ENCODE results near the gene OXT. TPM values are rescaled to one million over a fixed set of nuclear protein-coding genes. Genes with fewer than 3 reads are reported as not detected.
"Not testable (repeated sequence)": the region's sequence is repeated elsewhere in the genome, so short reads cannot be mapped to it uniquely, and the experiment has no call there.

OXT gene
- polyA plus RNA-seq (ENCODE audit: insufficient read length) = 0.60 TPM
- long read RNA-seq, donor 1 = 0 reads
- long read RNA-seq, donor 2 = 0 reads
- long read RNA-seq, donor 3 = 0 reads
- long read RNA-seq, donor 4 = 0 reads
- long read RNA-seq, donor 5 = 0 reads
- long read RNA-seq, donor 6, partial matches to known transcripts = 0 of 1 reads
- long read RNA-seq, donor 6, other reads (novel, unspliced or antisense) = 0 of 1 reads
- long read RNA-seq, donor 7 = 0 reads
- long read RNA-seq, donor 8 = 0 reads

DNA sequence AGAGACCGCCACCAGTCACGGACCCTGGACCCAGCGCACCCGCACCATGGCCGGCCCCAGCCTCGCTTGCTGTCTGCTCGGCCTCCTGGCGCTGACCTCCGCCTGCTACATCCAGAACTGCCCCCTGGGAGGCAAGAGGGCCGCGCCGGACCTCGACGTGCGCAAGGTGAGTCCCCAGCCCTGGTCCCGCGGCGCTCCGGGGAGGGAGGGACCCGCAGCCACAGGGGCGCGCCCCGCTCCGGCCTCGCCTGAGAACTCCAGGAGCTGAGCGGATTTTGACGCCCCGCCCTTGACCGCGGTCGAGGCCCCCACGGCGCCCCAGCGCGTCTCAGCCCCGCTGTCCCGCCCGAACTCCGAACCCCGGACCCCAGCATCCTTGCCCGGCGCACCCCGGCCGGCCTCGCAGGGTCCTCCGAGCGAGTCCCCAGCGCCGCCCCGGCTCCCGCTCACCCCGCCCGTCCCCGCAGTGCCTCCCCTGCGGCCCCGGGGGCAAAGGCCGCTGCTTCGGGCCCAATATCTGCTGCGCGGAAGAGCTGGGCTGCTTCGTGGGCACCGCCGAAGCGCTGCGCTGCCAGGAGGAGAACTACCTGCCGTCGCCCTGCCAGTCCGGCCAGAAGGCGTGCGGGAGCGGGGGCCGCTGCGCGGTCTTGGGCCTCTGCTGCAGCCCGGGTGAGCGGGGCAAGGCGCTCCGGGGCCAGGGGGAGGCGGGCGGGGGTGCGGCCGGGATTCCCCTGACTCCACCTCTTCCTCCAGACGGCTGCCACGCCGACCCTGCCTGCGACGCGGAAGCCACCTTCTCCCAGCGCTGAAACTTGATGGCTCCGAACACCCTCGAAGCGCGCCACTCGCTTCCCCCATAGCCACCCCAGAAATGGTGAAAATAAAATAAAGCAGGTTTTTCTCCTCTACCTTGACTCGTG lies at the start of gene OXT:
Gene OXT (plus strand): TSS at position 11 of the 920 bp plus-strand sequence. CDS start 36 bp downstream, at position 47.
- no peak for DNase-seq

DNA sequence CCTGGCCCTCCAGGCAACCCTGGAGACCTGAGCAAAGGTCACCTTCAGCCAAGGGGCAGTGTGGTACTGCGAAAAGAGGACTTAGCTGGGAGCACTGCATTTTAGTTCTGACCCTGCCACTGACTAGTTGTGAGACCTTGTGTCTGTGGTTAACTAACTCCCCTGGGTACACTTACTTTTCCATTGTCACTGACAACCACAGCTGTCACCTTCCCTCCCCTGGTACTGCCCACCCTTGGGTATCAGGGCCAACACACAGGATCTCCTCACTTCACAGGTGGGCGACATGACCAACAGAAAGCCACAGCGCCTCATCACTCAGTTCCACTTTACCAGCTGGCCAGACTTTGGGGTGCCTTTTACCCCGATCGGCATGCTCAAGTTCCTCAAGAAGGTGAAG lies 49.6 kb upstream of the OXT start:
- DNase-seq = no peak

DNA sequence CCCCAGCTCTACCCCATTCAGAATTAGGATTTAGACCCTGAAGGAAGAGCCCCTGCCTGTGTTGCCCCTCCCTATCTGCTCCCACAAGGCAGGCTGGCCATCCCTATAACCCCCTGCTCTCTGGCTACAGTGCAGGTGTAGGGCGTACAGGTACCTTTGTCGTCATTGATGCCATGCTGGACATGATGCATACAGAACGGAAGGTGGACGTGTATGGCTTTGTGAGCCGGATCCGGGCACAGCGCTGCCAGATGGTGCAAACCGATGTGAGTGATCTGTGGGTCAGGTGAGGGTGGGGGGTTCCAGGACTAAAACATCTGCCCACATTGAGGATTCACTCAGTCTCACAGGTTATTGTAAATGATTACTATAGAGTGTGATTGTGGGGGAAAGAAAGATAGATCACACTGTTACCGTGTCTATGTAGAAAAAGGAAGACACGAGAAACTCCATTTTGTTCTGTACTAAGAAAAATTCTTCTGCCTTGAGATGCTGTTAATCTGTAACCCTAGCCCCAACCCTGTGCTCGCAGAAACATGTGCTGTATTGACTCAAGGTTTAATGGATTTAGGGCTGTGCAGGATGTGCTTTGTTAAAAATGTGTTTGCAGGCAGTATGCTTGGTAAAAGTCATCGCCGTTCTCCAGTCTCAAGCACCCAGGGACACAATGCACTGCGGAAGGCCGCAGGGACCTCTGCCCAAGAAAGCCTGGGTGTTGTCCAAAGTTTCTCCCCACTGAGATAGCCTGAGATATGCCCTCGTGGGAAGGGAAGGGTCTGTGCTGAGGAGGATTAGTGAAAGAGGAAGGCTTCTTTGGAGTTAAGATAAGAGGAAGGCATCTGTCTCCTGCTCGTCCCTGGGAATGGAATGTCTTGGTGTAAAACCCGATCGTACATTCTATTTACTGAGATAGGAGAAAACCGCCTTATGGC lies 48.6 kb upstream of the OXT start:
- DNase-seq = not testable (repeated sequence)

DNA sequence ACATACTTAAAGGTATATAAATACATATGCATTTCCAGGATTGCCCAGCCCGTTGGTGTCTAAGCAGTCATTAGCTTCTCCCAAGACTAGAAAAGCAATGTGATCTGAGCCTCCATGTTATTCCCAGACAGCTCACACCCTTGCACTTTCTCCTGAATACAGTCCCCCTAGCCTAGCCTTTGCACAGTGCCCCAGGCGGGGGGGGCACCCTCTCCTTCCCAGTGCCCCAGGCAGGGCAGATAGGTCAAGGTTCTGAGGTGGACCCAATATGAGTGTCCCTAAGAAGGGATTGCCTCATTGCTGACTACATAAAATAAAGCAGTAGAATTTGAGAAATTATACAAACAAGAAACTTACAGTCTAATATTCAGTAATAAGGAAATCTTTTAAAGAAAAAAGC lies 43.4 kb upstream of the OXT start:
- no peak for DNase-seq

GRCh38 chr20:3031524-3032147 lies 39.8 kb upstream of the OXT start:
- no peak for DNase-seq

DNA sequence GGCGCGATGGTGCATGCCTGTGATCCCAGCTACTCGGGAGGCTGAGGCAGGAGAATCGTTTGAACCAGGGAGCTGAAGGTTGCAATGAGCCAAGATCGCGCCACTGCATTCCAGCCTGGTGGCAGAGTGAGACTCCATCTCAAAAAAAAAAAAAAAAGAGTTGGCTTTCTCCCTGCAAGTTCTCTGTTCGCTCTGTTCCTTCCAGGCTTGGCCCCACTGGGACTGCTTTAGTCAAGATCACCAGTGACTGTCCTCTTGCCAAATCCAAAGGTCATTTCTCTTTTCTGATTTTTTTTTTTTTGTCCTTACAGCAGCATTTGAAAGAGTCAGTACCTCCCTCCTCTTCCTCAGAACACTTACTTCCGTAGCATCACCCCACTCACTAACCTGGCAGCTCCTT lies 38.8 kb upstream of the OXT start:
- DNase-seq = no peak

GRCh38 chr20:3037654-3038053 lies 33.8 kb upstream of the OXT start:
- no peak for DNase-seq

GRCh38 chr20:3038454-3038853 lies 33.0 kb upstream of the OXT start:
- no peak for DNase-seq

DNA sequence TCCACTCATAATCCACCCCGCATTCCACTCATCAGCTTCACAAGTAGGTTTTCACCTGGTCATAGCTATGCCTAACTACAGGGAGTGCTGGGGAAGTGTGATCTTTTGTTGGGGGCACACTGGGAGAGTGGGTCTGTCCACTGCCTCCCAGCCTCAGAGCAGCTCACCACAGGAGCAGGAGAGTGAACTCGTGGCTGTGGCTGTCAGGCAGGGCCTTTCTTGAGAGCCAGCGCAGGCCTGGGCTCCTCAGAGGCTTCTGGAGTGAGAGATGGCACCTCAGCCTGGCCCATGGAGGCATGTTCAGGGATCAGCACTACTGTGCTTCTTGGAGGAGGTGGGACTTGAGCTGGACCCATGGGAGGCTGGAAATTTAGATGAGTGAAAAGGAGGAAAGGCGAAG lies 32.0 kb upstream of the OXT start:
- DNase-seq = no peak

DNA sequence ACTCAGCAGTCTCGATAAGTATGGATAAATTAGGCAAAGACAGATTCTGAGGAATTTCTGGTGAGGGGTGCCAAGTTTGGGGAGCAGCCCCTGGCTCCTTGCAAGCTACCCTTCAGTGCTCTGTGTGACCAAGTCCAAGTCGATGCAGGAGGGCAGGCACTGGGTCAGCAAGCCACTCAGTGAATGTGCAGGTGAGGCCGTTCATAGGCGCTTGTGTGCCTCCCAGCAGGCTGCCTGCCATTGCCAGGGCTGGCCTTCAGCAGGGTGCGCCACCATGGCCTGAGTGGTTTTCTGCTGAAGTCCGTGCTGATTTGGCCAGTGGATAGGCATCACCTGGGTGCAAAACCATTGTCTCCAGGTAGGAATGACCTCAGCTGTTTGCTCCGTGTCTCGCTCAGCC lies 31.3 kb upstream of the OXT start:
- DNase-seq = no peak

DNA sequence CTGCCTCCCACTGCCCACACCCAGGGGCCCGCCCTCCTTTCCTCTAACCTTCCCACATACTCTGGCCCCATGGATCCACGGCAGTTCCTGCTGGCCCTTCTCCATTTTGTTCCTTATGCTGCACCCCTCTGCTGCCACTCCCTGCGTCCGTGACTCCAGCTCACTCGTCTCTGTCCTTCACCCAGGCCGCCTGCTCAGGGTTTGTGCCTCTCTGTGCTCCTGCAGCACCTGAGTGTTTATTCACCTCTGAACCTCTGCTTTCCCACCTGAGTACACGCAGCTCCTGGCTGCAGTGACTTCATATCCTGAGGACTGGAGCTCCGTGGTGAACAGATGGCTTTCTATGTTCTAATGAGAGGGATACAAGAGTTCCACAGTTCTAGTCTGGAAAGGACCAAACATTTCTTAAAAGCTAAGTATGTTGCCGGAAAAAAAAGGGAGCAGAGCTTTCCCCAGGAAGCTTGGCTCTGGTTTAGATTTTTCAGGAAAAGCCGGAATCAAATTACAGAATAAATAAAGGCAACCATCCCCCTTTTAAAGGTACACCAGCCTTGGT lies 29.5 kb upstream of the OXT start:
- peak; percentile 54 for DNase-seq

DNA sequence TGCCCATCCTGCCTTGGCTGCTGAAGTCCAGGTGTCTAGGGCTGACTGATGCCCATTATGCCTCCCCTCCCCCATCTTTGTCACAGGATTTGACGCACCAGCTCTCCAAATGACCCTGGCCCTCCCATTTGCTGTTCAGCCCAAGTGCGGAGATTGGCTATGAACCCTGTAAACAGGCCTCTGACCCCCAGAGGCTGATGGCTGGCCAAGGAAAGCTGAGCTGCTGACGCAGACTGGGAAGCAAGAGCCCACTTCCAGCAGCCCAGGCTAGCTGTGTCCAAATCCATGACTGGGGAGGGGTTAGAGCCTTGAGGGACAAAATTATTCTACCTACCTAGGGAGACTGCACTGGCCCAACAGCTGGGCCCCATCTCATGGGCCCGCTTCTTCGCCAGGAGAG lies 28.8 kb upstream of the OXT start:
- no peak for DNase-seq

GRCh38 chr20:3043322-3043721 lies 28.1 kb upstream of the OXT start, which contains the start of gene GNRH2:
TSS of gene GNRH2 (plus strand) at chr20:3043622. CDS start at chr20:3044415, 793 bp downstream.
- no peak for DNase-seq

- DNase-seq = no peak
These were observed 27.0 kb upstream of the OXT start for GRCh38 chr20:3044336-3044965.

GRCh38 chr20:3045042-3045815 lies 26.2 kb upstream of the OXT start:
- DNase-seq = no peak

DNA sequence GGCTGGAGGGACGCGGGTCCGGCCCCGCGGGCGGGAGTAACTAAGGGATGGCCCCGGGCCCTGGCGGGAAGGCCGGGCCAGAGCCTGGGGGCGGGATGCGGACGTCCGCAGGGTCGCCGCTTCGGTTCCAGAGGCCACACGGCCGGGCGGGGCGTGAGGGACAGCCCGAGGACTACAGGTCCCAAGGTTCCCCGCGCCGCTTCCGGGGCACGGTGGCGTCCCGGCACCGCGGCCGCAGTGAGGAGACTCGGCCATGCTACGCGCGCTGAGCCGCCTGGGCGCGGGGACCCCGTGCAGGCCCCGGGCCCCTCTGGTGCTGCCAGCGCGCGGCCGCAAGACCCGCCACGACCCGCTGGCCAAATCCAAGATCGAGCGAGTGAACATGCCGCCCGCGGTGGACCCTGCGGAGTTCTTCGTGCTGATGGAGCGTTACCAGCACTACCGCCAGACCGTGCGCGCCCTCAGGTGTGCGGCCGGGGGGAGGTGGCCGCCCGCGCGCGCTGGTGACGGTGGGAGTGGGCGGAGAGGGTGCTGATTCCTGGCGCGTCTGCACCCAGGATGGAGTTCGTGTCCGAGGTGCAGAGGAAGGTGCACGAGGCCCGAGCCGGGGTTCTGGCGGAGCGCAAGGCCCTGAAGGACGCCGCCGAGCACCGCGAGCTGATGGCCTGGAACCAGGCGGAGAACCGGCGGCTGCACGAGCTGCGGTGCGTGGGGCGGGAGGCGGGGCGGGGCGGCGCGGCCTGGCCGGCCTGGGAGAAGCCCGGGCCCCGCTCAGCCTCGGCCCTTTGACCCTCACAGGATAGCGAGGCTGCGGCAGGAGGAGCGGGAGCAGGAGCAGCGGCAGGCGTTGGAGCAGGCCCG lies 25.4 kb upstream of the OXT start, which contains the start of gene MRPS26:
Gene MRPS26 (plus strand): TSS at position 237 of the 861 bp plus-strand sequence. CDS start 17 bp downstream, at position 254.
- peak; percentile 89 for DNase-seq

DNA sequence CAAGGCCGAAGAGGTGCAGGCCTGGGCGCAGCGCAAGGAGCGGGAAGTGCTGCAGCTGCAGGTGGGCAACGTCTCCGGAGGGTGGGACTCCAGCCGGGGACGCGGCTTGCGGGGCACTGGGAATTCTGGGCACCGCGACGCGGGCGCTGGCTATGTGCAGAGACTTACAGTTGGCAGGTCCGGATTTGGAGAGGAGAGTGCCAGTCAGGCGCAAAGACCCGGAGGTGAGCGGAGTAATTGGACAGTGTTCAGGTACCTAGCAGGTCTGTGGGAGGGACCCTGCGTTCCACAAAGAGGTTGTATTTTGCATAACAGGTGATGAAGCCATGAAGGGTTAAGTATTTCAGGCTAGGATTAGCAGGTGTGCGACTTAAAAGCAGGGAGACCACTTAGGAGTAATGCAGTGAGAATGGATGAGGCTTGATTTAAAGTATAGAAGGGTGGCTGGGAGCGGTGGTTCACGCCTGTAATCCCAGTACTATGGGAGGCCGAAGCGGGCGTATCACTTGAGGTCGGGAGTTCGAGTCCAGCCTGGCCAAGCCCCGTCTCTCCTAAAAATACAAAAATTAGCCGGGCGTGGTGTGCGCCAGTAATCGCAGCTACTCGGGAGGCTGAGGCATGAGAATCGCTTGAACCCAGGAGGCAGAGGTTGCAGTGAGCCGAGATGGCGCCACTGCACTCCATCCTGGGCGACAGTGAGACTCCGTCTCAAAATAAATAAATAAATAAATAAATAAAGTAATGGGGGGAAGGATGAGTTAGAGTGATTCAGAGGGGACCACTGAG lies 24.6 kb upstream of the OXT start:
- DNase-seq = no peak
